Measurements from ENCODE around the gene COBL.
A peak's percentile ranks its signal among the peaks of the same experiment; 100 is the strongest.

The COBL gene

DNA sequence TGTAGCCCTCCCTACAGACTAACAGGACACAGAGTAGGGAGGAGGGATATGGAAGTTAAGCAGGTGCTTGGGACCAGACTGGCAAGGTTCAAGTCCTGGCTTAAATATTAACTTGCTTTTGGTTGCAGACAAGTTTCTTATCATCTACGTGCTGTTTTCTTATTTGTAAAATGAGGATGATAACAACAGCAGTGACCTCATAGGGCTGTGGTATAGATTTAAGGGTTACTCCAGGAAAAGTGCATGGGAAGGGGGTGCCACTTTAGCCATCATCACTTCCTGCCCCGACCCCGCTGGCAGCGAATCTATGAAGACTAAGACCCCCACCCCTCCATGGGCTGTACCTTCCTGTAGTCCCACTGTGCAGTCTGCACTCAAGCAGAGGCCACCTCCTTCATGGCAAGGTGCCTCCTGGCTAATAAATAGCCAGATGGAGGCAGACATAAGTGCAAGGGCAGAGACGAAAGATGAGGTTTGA lies 250.2 kb downstream of the COBL start:
- no peak for DNase-seq (ENCODE audit: low read depth)
- H3K4me3 ChIP-seq (ENCODE audit: low read length) = no peak overlapping the region
- no peak for TF ChIP-seq CTCF (IDR thresholded peaks at IDR 0.05; ENCODE audit: insufficient read depth, low read depth, low read length, missing control alignments)

DNA sequence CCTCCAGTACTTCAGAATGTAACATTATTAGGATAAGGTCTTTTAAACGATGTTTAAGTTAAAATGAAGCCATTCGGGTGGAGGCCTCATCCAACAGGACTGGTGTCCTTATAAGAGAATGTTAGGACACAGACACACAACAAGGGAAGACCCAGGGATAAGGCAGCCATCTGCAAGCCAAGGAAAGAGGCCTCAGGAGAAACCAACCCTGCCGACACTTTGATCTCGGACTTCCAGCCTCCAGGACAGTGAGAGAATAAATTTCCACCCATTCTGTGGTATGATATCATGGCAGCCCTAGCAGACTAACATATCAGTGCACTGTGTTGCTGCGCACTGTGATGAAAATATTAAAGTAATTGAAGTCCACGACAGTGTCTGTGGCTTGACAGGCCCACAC lies 250.8 kb downstream of the COBL start:
- TF ChIP-seq CTCF (IDR thresholded peaks at IDR 0.05; ENCODE audit: insufficient read depth, low read depth, low read length, missing control alignments) = no peak
- no peak overlapping the region for H3K4me3 ChIP-seq (ENCODE audit: low read length)
- DNase-seq (ENCODE audit: low read depth) = no peak

- no peak for DNase-seq (ENCODE audit: low read depth)
- TF ChIP-seq CTCF (IDR thresholded peaks at IDR 0.05; ENCODE audit: insufficient read depth, low read depth, low read length, missing control alignments) = no peak
- no peak overlapping the region for H3K4me3 ChIP-seq (ENCODE audit: low read length)
Measured at GRCh38 chr7:51064688-51065087, 251.9 kb downstream of the COBL start.

DNA sequence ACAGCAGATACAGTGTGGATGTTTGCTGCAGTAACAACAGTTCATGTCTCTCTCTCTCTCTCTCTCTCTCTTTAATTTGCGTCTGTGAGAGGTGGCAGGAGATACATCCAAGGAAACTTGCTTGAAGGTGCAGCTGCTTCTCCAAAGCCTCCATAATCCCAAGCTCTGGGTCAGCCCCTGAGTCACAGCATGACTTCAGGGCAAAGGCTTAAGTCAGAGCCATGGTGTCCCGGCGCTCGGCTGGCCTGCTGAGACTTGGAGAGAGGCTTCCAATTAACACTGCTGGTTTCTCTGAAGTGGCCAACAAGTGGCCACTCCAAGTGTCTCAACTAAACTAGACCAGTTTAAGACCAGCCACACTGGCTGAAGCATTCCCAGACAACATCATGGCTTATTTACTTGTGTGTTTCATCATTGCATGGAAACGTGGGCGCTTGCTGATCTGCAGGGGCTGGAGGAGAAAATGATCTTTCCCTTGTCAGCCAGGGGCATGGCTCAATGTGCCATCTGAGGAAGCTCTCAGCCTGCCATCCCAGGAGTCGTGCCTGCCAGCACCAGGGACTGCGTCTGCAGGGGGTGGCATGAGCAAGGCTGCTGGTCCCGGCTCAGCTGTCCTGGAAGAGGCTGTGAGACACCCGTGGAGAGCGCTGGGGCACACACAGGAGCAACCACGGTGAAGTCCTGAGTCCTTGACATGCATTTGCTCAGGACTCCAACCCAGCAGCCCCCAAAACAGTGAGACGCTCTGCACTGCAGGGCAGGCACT lies 254.2 kb downstream of the COBL start:
- H3K4me3 ChIP-seq (ENCODE audit: low read length) = no peak overlapping the region
- TF ChIP-seq CTCF (IDR thresholded peaks at IDR 0.05; ENCODE audit: insufficient read depth, low read depth, low read length, missing control alignments) = no peak
- peak; percentile 26 for DNase-seq (ENCODE audit: low read depth)

- no peak for TF ChIP-seq CTCF (IDR thresholded peaks at IDR 0.05; ENCODE audit: insufficient read depth, low read depth, low read length, missing control alignments)
- DNase-seq (ENCODE audit: low read depth) = no peak
- no peak overlapping the region for H3K4me3 ChIP-seq (ENCODE audit: low read length)
Measured at GRCh38 chr7:51060536-51060935, 256.1 kb downstream of the COBL start.

GRCh38 chr7:51059504-51060142 lies 257.0 kb downstream of the COBL start:
- no peak overlapping the region for H3K4me3 ChIP-seq (ENCODE audit: low read length)
- TF ChIP-seq CTCF (IDR thresholded peaks at IDR 0.05; ENCODE audit: insufficient read depth, low read depth, low read length, missing control alignments) = no peak
- DNase-seq (ENCODE audit: low read depth) = no peak
